DMS114 treated with DMSO at 0.1 percent for 48 hours (cell line): ENCODE data around the gene RLIM.
"Not testable (repeated sequence)": the region's sequence is repeated elsewhere in the genome, so short reads cannot be mapped to it uniquely, and the experiment has no call there.

Experiments used
- DNase-seq: peaks from one replicate; lab custom pipeline; 2025; ENCODE audit not compliant: unreplicated experiment; lab: John Stamatoyannopoulos, UW

RLIM gene

GRCh38 chrX:74614093-74614909 is at the start of gene RLIM:
Gene RLIM (minus strand): TSS chrX:74614624. CDS start chrX:74595977, 18,647 bp downstream.
- peak; percentile 91 for DNase-seq

GRCh38 chrX:74656079-74656745 is 41.8 kb upstream of the RLIM start:
- DNase-seq: no peak

- DNase-seq: not testable (repeated sequence)
These were observed 40.5 kb upstream of the RLIM start for GRCh38 chrX:74654953-74655352.

- DNase-seq: no peak
These were observed 22.4 kb upstream of the RLIM start for GRCh38 chrX:74636749-74637314.

GRCh38 chrX:74613370-74614092 is 893 bp downstream of the RLIM start:
- DNase-seq: peak; percentile 18

- no peak for DNase-seq
These were observed 7.6 kb downstream of the RLIM start for GRCh38 chrX:74606799-74607198.

GRCh38 chrX:74606342-74606741 is 8.1 kb downstream of the RLIM start:
- no peak for DNase-seq

GRCh38 chrX:74603040-74603439 is 11.4 kb downstream of the RLIM start:
- DNase-seq: no peak

- no peak for DNase-seq
These were observed 12.3 kb downstream of the RLIM start for GRCh38 chrX:74602142-74602541.

GRCh38 chrX:74593593-74593992 is 20.8 kb downstream of the RLIM start:
- DNase-seq: no peak

GRCh38 chrX:74585766-74586165 is 28.7 kb downstream of the RLIM start:
- DNase-seq: no peak

- DNase-seq: no peak
These were observed 34.7 kb downstream of the RLIM start for GRCh38 chrX:74579597-74580198.

- no peak for DNase-seq
These were observed 36.3 kb downstream of the RLIM start for GRCh38 chrX:74578137-74578536.

- no peak for DNase-seq
These were observed 57.0 kb downstream of the RLIM start for GRCh38 chrX:74557378-74557777.

GRCh38 chrX:74551934-74552333 is 62.5 kb downstream of the RLIM start:
- DNase-seq: no peak

GRCh38 chrX:74550295-74550802 is 64.1 kb downstream of the RLIM start:
- DNase-seq: peak; percentile 57

GRCh38 chrX:74546984-74547383 is 67.4 kb downstream of the RLIM start:
- no peak for DNase-seq

- DNase-seq: no peak
These were observed 68.4 kb downstream of the RLIM start for GRCh38 chrX:74545880-74546523.

- DNase-seq: no peak
These were observed 73.7 kb downstream of the RLIM start for GRCh38 chrX:74540635-74541249.

- DNase-seq: peak; percentile 1
These were observed 77.5 kb downstream of the RLIM start for GRCh38 chrX:74536832-74537371.
